ENCODE measurements around the gene NINJ1.

DNA sequence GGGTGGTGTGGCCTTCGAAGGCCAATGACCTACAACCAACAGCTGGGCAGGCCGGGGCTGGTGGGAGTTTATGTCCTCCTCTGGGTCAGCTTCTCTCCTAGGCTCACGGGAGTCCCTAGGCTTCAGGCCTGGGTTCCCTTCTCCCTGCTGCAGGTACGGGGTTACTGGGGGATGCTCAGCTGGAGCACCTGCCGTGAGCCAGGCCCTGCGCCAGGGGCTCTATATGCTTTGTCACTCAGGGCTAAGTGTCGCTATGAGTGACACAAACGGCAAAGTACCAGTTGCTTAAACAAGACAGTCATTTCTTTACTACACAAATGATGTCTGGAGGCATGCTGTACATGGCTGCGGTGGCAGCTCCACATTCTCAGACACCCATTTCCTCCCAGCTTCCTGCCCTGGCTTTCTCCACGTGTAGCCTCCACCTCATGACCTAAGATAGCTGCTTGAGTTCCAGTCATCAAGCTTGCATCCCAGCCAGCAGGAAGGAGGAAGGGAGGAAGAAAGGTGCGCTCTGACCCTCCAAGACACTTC lies 22.5 kb upstream of the NINJ1 start:
- TF ChIP-seq TMF1 (CRISPR knock-in tag; IDR thresholded peaks at IDR 0.05; ENCODE audit: low read depth) (no peak), FIP1L1 (IDR thresholded peaks at IDR 0.05; ENCODE audit: borderline replicate concordance, insufficient read depth, low read depth, low read length) (no peak), RBM39 (IDR thresholded peaks at IDR 0.05; ENCODE audit: low read depth, low read length, poor library complexity, severe bottlenecking) (no peak), ZBTB8A (CRISPR knock-in tag; IDR thresholded peaks at IDR 0.05; ENCODE audit: borderline replicate concordance, low read depth) (no peak), MTF1 (CRISPR knock-in tag; IDR thresholded peaks at IDR 0.05) (no peak), ZNF124 (CRISPR knock-in tag; IDR thresholded peaks at IDR 0.05) (no peak), SOX6 (IDR thresholded peaks at IDR 0.05) (no peak), SOX6 (CRISPR knock-in tag; IDR thresholded peaks at IDR 0.05) (no peak), PITX1 (CRISPR knock-in tag; IDR thresholded peaks at IDR 0.05) (no peak), EZH2 (conservative IDR thresholded peaks at IDR 0.05; ENCODE audit: low read depth, low read length) (no peak)
- TF ChIP-seq, protein P1, sequence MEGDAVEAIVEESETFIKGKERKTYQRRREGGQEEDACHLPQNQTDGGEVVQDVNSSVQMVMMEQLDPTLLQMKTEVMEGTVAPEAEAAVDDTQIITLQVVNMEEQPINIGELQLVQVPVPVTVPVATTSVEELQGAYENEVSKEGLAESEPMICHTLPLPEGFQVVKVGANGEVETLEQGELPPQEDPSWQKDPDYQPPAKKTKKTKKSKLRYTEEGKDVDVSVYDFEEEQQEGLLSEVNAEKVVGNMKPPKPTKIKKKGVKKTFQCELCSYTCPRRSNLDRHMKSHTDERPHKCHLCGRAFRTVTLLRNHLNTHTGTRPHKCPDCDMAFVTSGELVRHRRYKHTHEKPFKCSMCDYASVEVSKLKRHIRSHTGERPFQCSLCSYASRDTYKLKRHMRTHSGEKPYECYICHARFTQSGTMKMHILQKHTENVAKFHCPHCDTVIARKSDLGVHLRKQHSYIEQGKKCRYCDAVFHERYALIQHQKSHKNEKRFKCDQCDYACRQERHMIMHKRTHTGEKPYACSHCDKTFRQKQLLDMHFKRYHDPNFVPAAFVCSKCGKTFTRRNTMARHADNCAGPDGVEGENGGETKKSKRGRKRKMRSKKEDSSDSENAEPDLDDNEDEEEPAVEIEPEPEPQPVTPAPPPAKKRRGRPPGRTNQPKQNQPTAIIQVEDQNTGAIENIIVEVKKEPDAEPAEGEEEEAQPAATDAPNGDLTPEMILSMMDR (CRISPR knock-in tag; IDR thresholded peaks at IDR 0.05), result no peak
- TF ChIP-seq, protein P2, sequence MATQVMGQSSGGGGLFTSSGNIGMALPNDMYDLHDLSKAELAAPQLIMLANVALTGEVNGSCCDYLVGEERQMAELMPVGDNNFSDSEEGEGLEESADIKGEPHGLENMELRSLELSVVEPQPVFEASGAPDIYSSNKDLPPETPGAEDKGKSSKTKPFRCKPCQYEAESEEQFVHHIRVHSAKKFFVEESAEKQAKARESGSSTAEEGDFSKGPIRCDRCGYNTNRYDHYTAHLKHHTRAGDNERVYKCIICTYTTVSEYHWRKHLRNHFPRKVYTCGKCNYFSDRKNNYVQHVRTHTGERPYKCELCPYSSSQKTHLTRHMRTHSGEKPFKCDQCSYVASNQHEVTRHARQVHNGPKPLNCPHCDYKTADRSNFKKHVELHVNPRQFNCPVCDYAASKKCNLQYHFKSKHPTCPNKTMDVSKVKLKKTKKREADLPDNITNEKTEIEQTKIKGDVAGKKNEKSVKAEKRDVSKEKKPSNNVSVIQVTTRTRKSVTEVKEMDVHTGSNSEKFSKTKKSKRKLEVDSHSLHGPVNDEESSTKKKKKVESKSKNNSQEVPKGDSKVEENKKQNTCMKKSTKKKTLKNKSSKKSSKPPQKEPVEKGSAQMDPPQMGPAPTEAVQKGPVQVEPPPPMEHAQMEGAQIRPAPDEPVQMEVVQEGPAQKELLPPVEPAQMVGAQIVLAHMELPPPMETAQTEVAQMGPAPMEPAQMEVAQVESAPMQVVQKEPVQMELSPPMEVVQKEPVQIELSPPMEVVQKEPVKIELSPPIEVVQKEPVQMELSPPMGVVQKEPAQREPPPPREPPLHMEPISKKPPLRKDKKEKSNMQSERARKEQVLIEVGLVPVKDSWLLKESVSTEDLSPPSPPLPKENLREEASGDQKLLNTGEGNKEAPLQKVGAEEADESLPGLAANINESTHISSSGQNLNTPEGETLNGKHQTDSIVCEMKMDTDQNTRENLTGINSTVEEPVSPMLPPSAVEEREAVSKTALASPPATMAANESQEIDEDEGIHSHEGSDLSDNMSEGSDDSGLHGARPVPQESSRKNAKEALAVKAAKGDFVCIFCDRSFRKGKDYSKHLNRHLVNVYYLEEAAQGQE (IDR thresholded peaks at IDR 0.05; ENCODE audit: borderline replicate concordance in 1 of 2, low read depth in 1 of 2, low read length in 2 of 2), result no peak
- TF ChIP-seq, protein P3, sequence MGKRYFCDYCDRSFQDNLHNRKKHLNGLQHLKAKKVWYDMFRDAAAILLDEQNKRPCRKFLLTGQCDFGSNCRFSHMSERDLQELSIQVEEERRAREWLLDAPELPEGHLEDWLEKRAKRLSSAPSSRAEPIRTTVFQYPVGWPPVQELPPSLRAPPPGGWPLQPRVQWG (CRISPR knock-in tag; IDR thresholded peaks at IDR 0.05; ENCODE audit: borderline replicate concordance, low read depth), result no peak
